ENCODE data around the gene TMEM98. TPM values are rescaled to one million over a fixed set of nuclear protein-coding genes. Genes with fewer than 3 reads are reported as not detected.
"Not testable (repeated sequence)": the region's sequence is repeated elsewhere in the genome, so short reads cannot be mapped to it uniquely, and the experiment has no call there.

Gene TMEM98
- total RNA-seq, 1 experiment from 2014 or later = 67.6 TPM

DNA sequence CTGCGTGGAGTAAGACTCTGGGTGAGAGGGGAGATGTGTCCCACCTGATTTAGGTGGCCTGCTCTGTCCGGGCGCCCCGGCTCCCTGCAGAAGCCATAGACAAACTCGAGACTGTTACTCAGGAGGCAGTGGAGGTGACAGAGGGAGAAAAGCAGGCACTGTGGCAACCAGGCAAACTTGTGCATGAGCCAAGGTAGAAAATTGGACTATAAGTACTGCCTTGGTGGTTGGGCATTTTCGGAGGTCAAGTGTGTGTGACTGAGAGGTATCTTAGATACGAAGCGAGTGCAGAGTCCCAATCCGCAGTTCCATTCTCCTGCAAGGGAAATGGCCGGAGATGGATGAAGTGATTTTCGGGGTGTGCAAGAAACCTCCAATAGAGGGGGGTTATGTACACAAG lies 36.6 kb downstream of the TMEM98 start:
- no TSS peak for BruUV-seq (replicated peaks)
- intact Hi-C loops (cut with micrococcal nuclease; ENCODE audit: unreplicated experiment) = no loop called here
- no peaks in the 10 kb centered on the region for H3K9me3 ChIP-seq (ENCODE audit: low read depth, low read length, poor library complexity, severe bottlenecking)
- ChIA-PET CTCF (no interaction called here), POLR2A (ENCODE audit: low non-redundant PET) (no interaction called here)
- no peak for DNase-seq (ENCODE audit: low spot score)
- no peak for TF ChIP-seq EZH2 (IDR thresholded peaks at IDR 0.05; ENCODE audit: borderline replicate concordance, low read depth, low read length, poor library complexity, severe bottlenecking)
- TF ChIP-seq, protein P1, sequence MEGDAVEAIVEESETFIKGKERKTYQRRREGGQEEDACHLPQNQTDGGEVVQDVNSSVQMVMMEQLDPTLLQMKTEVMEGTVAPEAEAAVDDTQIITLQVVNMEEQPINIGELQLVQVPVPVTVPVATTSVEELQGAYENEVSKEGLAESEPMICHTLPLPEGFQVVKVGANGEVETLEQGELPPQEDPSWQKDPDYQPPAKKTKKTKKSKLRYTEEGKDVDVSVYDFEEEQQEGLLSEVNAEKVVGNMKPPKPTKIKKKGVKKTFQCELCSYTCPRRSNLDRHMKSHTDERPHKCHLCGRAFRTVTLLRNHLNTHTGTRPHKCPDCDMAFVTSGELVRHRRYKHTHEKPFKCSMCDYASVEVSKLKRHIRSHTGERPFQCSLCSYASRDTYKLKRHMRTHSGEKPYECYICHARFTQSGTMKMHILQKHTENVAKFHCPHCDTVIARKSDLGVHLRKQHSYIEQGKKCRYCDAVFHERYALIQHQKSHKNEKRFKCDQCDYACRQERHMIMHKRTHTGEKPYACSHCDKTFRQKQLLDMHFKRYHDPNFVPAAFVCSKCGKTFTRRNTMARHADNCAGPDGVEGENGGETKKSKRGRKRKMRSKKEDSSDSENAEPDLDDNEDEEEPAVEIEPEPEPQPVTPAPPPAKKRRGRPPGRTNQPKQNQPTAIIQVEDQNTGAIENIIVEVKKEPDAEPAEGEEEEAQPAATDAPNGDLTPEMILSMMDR (conservative IDR thresholded peaks at IDR 0.05; ENCODE audit: low read depth, low read length) = no peak
- H3K27ac ChIP-seq (ENCODE audit: low read depth, low read length, poor library complexity, severe bottlenecking) = no peak overlapping the region
- H3K36me3 ChIP-seq (ENCODE audit: insufficient read depth, low read length, poor library complexity, severe bottlenecking) = no peaks in the 10 kb centered on the region
- H3K4me3 ChIP-seq (ENCODE audit: low read depth, low read length, poor library complexity, severe bottlenecking) = no peak overlapping the region
- H3K27me3 ChIP-seq (replicated peaks; ENCODE audit: insufficient read depth, low read depth, low read length, poor library complexity) = no peaks in the 10 kb centered on the region
- H3K4me1 ChIP-seq (ENCODE audit: insufficient read depth, low read length, poor library complexity, severe bottlenecking) = no peaks in the 10 kb centered on the region

DNA sequence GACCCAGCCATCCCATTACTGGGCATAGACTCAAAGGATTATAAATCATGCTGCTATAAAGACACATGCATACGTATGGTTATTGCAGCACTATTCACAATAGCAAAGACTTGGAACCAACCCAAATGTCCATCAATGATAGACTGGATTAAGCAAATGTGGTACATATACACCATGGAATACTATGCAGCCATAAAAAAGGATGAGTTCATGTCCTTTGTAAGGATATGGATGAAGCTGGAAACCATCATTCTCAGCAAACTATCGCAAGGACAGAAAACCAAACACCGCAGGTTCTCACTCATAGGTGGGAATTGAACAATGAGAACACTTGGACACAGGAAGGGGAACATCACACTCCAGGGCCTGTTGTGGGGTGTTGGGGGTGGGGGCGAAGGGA lies 41.3 kb downstream of the TMEM98 start:
- H3K9me3 ChIP-seq (ENCODE audit: low read depth, low read length, poor library complexity, severe bottlenecking); POLR2A ChIA-PET (ENCODE audit: low non-redundant PET); intact Hi-C loops (cut with micrococcal nuclease; ENCODE audit: unreplicated experiment); CTCF ChIA-PET; BruUV-seq (replicated peaks); H3K36me3 ChIP-seq (ENCODE audit: insufficient read depth, low read length, poor library complexity, severe bottlenecking); H3K27me3 ChIP-seq (replicated peaks; ENCODE audit: insufficient read depth, low read depth, low read length, poor library complexity); DNase-seq (ENCODE audit: low spot score); H3K4me1 ChIP-seq (ENCODE audit: insufficient read depth, low read length, poor library complexity, severe bottlenecking); H3K4me3 ChIP-seq (ENCODE audit: low read depth, low read length, poor library complexity, severe bottlenecking); H3K27ac ChIP-seq (ENCODE audit: low read depth, low read length, poor library complexity, severe bottlenecking): not testable (repeated sequence)

DNA sequence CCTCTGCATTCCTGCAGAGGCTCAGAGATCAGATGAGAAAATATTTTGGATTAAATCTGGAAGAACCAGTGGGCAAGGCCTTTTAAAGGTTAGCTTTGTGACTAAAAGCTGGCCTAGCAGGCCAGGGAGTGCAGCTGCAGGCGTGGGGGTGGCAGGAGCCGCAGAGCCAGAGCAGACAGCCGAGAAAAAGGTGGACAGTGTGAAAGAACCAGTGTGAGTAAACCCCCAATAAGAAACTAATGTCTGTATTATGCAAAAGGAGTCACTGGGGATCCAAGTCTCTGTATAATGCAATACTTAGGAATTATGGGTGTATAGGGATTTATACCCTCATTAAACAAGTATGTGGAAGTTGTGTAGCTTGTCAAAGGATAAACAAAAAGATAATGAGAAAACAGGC lies 42.3 kb downstream of the TMEM98 start:
- TF ChIP-seq, protein P1 (conservative IDR thresholded peaks at IDR 0.05; ENCODE audit: low read depth, low read length) = no peak
- no peak for TF ChIP-seq EZH2 (IDR thresholded peaks at IDR 0.05; ENCODE audit: borderline replicate concordance, low read depth, low read length, poor library complexity, severe bottlenecking)
- BruUV-seq (replicated peaks) = no TSS peak
- Histone ChIP-seq H3K27me3 (replicated peaks; ENCODE audit: insufficient read depth, low read depth, low read length, poor library complexity) (no peaks in the 10 kb centered on the region), H3K27ac (ENCODE audit: low read depth, low read length, poor library complexity, severe bottlenecking) (no peak overlapping the region), H3K36me3 (ENCODE audit: insufficient read depth, low read length, poor library complexity, severe bottlenecking) (no peaks in the 10 kb centered on the region), H3K4me1 (ENCODE audit: insufficient read depth, low read length, poor library complexity, severe bottlenecking) (no peaks in the 10 kb centered on the region), H3K9me3 (ENCODE audit: low read depth, low read length, poor library complexity, severe bottlenecking) (no peaks in the 10 kb centered on the region), H3K4me3 (ENCODE audit: low read depth, low read length, poor library complexity, severe bottlenecking) (no peak overlapping the region)
- ChIA-PET CTCF (no interaction called here), POLR2A (ENCODE audit: low non-redundant PET) (no interaction called here)
- no peak for DNase-seq (ENCODE audit: low spot score)
- intact Hi-C loops (cut with micrococcal nuclease; ENCODE audit: unreplicated experiment) = no loop called here

DNA sequence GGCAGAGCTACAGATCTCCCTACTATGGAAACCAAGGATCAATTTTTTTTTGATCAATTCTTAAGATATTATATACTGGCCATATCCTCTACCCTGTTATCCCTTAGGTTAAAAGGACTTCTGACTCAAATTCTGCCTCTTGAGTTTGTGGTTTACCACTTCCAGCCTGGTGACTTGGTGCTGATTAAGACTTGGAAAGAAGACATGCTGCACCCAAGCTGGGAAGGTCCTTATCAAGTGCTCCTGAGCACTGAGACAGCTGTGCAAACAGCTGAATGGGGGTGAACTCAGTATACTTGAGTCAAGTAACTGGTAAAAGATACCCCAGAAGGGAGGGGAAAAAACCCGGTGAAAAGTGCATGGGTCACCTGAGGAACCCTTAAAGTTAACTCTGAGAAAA lies 43.2 kb downstream of the TMEM98 start:
- Histone ChIP-seq H3K36me3 (ENCODE audit: insufficient read depth, low read length, poor library complexity, severe bottlenecking) (no peaks in the 10 kb centered on the region), H3K4me3 (ENCODE audit: low read depth, low read length, poor library complexity, severe bottlenecking) (no peak overlapping the region), H3K9me3 (ENCODE audit: low read depth, low read length, poor library complexity, severe bottlenecking) (no peaks in the 10 kb centered on the region), H3K27me3 (replicated peaks; ENCODE audit: insufficient read depth, low read depth, low read length, poor library complexity) (no peaks in the 10 kb centered on the region), H3K27ac (ENCODE audit: low read depth, low read length, poor library complexity, severe bottlenecking) (no peak overlapping the region), H3K4me1 (ENCODE audit: insufficient read depth, low read length, poor library complexity, severe bottlenecking) (no peaks in the 10 kb centered on the region)
- CTCF ChIA-PET = no interaction called here
- POLR2A ChIA-PET (ENCODE audit: low non-redundant PET) = no interaction called here
- intact Hi-C loops (cut with micrococcal nuclease; ENCODE audit: unreplicated experiment) = no loop called here
- BruUV-seq (replicated peaks) = no TSS peak
- DNase-seq (ENCODE audit: low spot score) = no peak
- TF ChIP-seq, protein P1 (conservative IDR thresholded peaks at IDR 0.05; ENCODE audit: low read depth, low read length) = no peak
- no peak for TF ChIP-seq EZH2 (IDR thresholded peaks at IDR 0.05; ENCODE audit: borderline replicate concordance, low read depth, low read length, poor library complexity, severe bottlenecking)
